Lower leg skin (tissue), 4 donors: ENCODE measurements around the gene BUD23. TPM values are rescaled to one million over a fixed set of nuclear protein-coding genes. Genes with fewer than 3 reads are reported as not detected.

ENCODE experiments used
- DNase-seq, 2 donors: peaks; one replicate each; pipeline ENCODE4 v3.0.0-alpha.2; 2019; ENCODE audit warnings: low spot score in 2 of 2
- H3K4me3 ChIP-seq: fragments of 200-600 bp; sonication (generic); 2 replicates; pipeline ENCODE4 v1.5.1; 2017; ENCODE audit warnings: mild to moderate bottlenecking, low read depth; ENCODE audit not compliant: poor library complexity, severe bottlenecking
- POLR2A ChIP-seq, 2 donors: fragments of 450-650 bp; IDR thresholded peaks; one replicate each; pipeline ENCODE4 v1.6.1; 2016 to 2017; ENCODE audit warnings: antibody characterized with exemption in 2 of 2, mild to moderate bottlenecking in 1 of 2, moderate library complexity in 1 of 2
- WGBS, 2 donors: methylation state at CpG; one replicate each; pipeline ENCODE4 v1.1.5; 2018; 5-methylcytosine and 5-hydroxymethylcytosine counted together
- intact Hi-C: fragments of 100-400 bp; cut with DNase I; formaldehyde crosslinking; loops from one replicate; pipeline ENCODE4 v1.15.0; 2023; ENCODE audit warnings: low total_unique reads
- total RNA-seq, 4 donors: library from RNA; depleted of rRNA; stranded (reverse); fragments of >200 nt; gene quantifications; one replicate each; pipeline ENCODE4 v1.1.0, GENCODE V29; 2016
- TF ChIP-seq, protein P1 (sequence below), 3 donors: fragments of 450-650 bp; IDR thresholded peaks; one replicate each; pipeline ENCODE4 v1.5.1; 2016; ENCODE audit warnings: antibody characterized with exemption in 3 of 3, mild to moderate bottlenecking in 3 of 3, moderate library complexity in 2 of 3

Gene BUD23
- total RNA-seq, 4 donors from 2014 or later, result 46.3 to 57.8 (median 53.2) TPM

DNA sequence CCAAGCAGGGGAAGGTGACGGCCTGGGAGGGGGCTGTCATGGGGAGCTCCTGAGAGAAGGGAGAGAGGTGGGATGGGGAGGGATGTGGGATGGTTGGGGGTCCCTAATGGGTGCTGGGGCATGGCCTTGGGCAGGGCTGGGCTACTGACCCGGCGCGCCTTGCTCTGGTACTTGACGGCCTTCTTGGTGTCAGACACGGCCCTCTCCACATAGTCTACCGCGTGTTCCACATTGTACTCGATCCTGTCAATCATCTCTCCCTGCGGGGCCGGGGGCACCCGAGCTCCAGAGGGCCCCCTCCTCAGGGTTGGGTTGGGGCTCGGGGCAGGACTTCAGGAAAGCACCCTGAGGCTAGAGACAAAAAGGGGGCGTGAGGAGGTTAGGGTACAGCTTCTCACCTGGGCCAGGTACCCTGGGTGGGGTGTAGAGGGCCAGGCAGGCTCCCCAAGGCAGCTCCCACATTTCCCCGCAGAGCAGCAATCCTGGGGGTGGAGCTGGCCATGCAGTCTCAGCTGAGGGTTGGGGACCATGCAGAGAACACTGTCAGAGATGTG lies 17.3 kb downstream of the BUD23 start:
- H3K4me3 ChIP-seq, result no peak overlapping the region
- intact Hi-C loops, result no loop called here
- WGBS, 2 donors, result 86% methylated on average over 15 of the region's 15 CpGs
- TF ChIP-seq POLR2A (IDR thresholded peaks at IDR 0.05), result no peak
- TF ChIP-seq, protein P1, sequence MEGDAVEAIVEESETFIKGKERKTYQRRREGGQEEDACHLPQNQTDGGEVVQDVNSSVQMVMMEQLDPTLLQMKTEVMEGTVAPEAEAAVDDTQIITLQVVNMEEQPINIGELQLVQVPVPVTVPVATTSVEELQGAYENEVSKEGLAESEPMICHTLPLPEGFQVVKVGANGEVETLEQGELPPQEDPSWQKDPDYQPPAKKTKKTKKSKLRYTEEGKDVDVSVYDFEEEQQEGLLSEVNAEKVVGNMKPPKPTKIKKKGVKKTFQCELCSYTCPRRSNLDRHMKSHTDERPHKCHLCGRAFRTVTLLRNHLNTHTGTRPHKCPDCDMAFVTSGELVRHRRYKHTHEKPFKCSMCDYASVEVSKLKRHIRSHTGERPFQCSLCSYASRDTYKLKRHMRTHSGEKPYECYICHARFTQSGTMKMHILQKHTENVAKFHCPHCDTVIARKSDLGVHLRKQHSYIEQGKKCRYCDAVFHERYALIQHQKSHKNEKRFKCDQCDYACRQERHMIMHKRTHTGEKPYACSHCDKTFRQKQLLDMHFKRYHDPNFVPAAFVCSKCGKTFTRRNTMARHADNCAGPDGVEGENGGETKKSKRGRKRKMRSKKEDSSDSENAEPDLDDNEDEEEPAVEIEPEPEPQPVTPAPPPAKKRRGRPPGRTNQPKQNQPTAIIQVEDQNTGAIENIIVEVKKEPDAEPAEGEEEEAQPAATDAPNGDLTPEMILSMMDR (IDR thresholded peaks at IDR 0.05), result no peak
- DNase-seq, result no peak

DNA sequence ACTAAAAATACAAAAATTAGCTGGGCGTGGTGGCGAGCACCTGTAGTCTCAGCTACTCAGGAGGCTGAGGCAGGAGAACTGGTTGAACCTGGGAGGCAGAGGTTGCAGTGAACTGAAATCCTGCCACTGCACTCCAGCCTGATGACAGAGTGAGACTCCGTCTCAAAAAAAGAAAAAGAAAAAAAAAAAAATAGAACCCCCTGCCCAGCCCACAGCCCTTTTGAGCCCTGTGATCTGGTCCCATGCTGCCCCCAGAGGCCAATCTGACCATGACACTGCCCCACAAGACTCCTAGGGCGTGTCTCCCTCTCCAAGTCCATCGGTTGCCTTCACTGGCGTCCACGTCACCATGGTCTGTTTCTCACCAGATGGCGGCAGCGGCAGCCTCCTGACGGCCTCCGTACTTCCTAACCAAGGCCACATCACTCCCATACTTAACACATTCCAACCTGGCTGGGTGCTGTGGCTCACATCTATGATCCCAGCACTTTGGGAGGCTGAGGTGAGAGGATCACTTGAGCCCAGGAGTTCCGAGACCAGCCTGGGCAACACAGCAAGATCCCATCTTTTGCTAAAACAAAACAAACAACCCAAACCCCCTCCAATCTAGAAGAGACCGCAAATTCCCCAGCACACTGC lies 18.1 kb downstream of the BUD23 start:
- TF ChIP-seq, protein P1 (IDR thresholded peaks at IDR 0.05), result no peak
- TF ChIP-seq POLR2A (IDR thresholded peaks at IDR 0.05), result no peak
- DNase-seq, result no peak
- 76 to 83% methylated on average over 13 of the region's 13 CpGs for WGBS, 2 donors
- intact Hi-C loops, result no loop called here
- no peak overlapping the region for H3K4me3 ChIP-seq

DNA sequence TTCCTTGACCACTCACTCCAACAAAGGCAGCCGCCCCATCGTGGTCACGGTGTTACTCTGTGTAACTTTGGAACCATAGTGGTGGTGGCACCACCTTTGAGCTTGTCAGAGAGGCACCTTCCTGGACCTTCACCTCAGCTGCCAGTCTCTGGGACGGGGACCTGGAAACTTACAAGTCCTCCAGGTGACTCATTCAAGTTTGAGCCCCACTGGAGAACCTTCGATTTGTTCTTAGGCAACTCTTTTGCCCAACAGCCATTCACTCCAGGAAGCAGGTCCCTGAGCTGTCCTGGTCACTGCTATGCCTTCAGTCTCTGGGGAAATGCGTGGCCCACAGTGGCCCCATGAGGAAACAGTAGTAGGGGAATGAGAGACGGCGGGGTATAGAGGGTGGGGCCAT lies 18.8 kb downstream of the BUD23 start:
- TF ChIP-seq, protein P1 (IDR thresholded peaks at IDR 0.05), result no peak
- TF ChIP-seq POLR2A (IDR thresholded peaks at IDR 0.05), result no peak
- 80 to 86% methylated on average over 8 of the region's 8 CpGs for WGBS, 2 donors
- intact Hi-C loops, result no loop called here
- DNase-seq, result no peak
- no peak overlapping the region for H3K4me3 ChIP-seq

DNA sequence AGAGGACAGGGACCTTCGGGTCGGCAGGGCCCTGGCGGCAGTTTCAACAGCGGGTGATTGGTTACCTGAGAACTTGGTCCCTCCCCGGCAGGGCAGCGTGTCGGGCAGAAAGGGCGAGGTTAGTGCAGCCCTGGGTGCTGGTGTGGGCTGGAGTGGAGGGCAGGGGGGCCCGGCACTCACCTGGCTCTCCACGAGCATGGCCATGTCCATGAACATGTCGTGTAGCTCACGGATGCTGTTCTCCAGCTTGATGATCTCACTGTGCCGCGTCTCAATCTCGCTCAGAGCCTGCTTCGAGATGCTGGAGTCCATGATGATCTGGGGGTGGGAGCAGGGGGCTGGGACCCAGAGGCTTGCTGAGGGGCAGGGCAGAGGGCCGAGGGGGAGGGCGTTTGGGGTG lies 19.3 kb downstream of the BUD23 start:
- no peak for TF ChIP-seq POLR2A (IDR thresholded peaks at IDR 0.05)
- TF ChIP-seq, protein P1 (IDR thresholded peaks at IDR 0.05), result no peak
- intact Hi-C loops, result no loop called here
- DNase-seq, result no peak
- 87% methylated on average over 17 to 18 of the region's 18 CpGs for WGBS, 2 donors
- H3K4me3 ChIP-seq, result no peak overlapping the region

DNA sequence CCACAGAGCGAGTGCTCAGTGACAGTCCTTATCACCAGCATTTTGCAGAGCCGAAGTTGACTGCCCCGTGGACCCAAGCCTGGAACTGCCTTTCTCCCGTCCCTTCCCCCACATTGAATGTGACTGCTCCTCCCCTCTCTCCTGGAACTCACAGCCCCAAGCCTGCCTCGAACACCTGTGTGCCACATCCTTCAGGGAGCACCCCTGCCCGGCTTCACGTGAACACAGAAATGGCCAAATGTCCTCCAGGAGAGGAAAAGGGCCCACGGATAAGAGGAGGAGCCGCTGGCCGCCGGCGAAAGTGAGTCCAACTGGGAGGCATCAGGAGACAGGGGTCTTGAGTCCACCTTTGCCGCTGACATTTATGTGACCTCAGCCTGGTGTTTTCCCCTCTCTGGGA lies 19.8 kb downstream of the BUD23 start:
- WGBS, 2 donors, result 70 to 80% methylated on average over 13 of the region's 13 CpGs
- DNase-seq, result no peak
- intact Hi-C loops, result no loop called here
- TF ChIP-seq POLR2A (IDR thresholded peaks at IDR 0.05), result no peak
- TF ChIP-seq, protein P1 (IDR thresholded peaks at IDR 0.05), result no peak
- no peak overlapping the region for H3K4me3 ChIP-seq
